Right lung (tissue), 10 donors: Measurements from ENCODE around the gene FAM156B. TPM values are rescaled to one million over a fixed set of nuclear protein-coding genes. Genes with fewer than 3 reads are reported as not detected.
"Not testable (repeated sequence)": the region's sequence is repeated elsewhere in the genome, so short reads cannot be mapped to it uniquely, and the experiment has no call there.

Experiments
- DNase-seq, 2 donors: peaks; one replicate each; pipeline ENCODE4 v3.0.0-alpha.2; 2013
- long read RNA-seq, 8 donors: transcript quantifications; one replicate each; lab custom pipeline, GENCODE V29; 2026
- polyA plus RNA-seq, 5 donors: library from polyadenylated mRNA; unstranded; fragments of 120-200 nt; gene quantifications; one replicate each; pipeline versions ENCODE4 v1.2.1 to v1.2.3, GENCODE V29; 2013; ENCODE audit warnings: inconsistent platforms in 1 of 5, low replicate concordance in 1 of 5; ENCODE audit not compliant: insufficient read length in 5 of 5, insufficient read depth in 1 of 5

The FAM156B gene
- polyA plus RNA-seq, result 10 to 100 TPM; 16.5 to 26.5 (median 23.7) TPM
- long read RNA-seq, donor 1, transcript FAM156B-201 (3 exons, 2,537 nt), result major isoform, 7 of 16 reads
- long read RNA-seq, donor 1, partial matches to known transcripts, result 5 of 16 reads
- long read RNA-seq, donor 1, other reads (novel, unspliced or antisense), result 0 of 16 reads
- long read RNA-seq, donor 2, partial matches to known transcripts, result 0 of 4 reads
- long read RNA-seq, donor 2, other reads (novel, unspliced or antisense), result 0 of 4 reads
- long read RNA-seq, donor 3, transcript FAM156B-201 (3 exons, 2,537 nt), result major isoform, 7 of 17 reads
- long read RNA-seq, donor 3, partial matches to known transcripts, result 7 of 17 reads
- long read RNA-seq, donor 3, other reads (novel, unspliced or antisense), result 0 of 17 reads
- long read RNA-seq, donor 4, transcript FAM156B-201 (3 exons, 2,537 nt), result major isoform, 5 of 17 reads
- long read RNA-seq, donor 4, partial matches to known transcripts, result 0 of 17 reads
- long read RNA-seq, donor 4, other reads (novel, unspliced or antisense), result 10 of 17 reads
- long read RNA-seq, donor 5, transcript FAM156B-201 (3 exons, 2,537 nt), result major isoform, 8 of 13 reads
- long read RNA-seq, donor 5, partial matches to known transcripts, result 5 of 13 reads
- long read RNA-seq, donor 5, other reads (novel, unspliced or antisense), result 0 of 13 reads
- long read RNA-seq, donor 6, transcript FAM156B-201 (3 exons, 2,537 nt), result major isoform, 11 of 20 reads
- long read RNA-seq, donor 6, partial matches to known transcripts, result 0 of 20 reads
- long read RNA-seq, donor 6, other reads (novel, unspliced or antisense), result 6 of 20 reads
- long read RNA-seq, donor 7, partial matches to known transcripts, result 0 of 5 reads
- long read RNA-seq, donor 7, other reads (novel, unspliced or antisense), result 0 of 5 reads
- long read RNA-seq, donor 8, partial matches to known transcripts, result 0 of 2 reads
- long read RNA-seq, donor 8, other reads (novel, unspliced or antisense), result 0 of 2 reads

DNA sequence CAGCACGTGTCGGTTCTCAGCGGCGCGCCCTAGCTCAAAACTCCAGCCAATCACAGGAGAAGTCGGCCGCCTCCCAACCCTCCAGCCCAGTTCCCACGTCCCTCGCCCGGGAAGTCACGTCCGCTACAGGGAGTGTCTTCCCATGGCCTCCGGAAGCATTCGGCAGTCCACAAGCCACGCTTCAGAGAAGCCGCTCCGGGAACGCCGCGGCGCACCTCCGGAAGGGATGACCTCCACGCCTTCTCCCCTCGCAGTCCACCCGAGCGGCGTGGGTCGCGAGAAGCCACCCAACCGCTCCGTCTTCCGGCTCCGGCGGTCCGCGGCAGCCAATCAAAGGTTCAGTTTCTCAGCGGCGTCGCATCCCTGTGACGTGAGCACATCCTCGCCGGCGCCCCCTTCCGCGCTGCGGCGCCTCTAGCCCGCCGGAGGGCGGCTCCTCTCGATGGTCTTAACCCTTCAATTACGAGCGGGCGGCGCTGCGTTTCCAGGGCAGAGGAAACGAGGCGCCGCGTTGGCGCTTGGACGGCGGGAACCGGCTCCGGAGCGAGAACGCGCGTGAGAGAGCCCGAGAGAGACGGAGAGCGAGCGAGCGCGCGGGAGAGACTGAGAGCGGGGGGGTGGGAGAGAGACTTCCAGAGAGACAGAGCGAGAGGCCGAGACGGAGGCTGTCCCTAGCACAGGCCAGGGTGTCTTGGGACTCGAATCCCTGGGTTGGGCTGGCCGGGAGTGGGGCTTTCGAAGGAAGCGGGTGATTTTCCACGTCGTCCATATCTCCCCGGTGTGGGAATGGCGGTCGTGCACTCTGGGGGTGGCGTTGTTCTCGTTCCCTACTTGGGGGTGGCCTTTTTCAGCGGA is at the start of gene FAM156B:
Gene FAM156B, plus strand, starts transcription at position 476 of the 855 bp plus-strand sequence. CDS start 9,896 bp downstream, outside the sequence.
- not testable (repeated sequence) for DNase-seq

DNA sequence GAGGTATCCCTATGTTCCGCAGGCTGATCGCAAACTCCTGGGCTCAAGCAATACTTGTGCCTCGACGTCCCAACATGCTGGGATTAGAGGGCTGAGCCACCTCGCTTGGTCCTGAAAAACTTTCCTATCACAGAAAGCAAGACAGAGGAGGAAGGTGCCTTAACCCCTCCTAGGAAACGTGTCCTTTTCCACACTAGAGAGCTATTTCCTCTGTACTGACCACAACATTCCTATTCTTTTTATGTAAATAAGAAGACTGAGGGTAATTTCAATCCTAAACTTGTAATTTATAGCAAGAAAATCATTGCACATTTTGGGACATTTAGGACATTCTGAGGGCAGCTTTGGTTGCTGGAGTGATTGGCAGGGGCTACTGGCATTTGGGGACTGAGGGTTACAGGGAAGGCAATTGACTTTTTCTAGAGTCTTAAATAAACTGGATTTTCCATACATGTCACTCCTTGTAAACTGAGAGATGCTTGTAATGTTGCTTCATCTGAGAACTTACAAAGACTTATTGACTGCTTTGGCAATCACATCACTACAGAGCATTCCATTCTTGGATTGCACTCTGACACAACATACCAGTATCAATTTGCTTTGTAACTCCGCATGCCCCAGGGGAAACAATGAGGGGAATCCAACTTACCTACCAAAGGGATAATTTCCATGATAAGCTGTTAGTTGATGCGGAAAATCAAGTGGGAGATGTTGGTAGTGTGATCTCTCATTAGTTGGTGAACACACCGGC is 44.8 kb upstream of the FAM156B start:
- DNase-seq, result no peak

GRCh38 chrX:52856991-52857525 is 40.1 kb upstream of the FAM156B start:
- not testable (repeated sequence) for DNase-seq

- no peak for DNase-seq
Observed at GRCh38 chrX:52865343-52865998, 31.7 kb upstream of the FAM156B start.

DNA sequence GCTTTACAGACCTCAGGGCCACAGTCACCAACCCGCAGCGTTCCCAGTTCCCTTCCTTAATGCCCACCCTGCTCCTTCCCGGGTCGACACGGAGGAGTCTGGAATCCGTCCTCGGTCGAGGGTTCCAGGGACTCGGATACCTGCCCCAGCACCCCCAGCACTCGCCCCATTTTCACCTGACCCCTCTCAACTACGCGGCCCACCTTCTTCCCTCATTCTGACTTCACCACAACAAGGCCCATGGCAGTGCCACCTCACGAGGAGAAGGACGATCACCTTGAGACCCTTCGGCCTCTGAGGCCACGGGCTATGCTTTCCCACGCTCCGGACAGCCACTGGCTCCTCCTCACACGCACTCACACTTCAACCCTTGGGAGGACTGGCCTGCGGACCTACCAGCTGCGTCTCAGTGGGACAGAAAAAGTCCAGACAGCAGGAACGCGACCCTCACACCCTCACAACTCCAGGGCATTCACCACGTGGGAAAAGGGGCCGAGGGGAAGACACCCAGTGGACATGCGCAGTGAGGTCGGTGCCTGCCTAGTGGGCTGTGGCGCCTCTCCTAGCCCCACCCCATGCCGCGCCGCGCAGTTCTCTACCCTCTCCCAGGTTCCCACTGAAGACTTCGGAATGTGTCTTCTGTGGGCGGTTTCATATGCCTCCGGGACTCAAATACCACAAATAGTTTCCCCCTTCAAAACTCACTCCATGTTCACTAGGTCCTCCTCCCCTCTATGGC is 29.4 kb upstream of the FAM156B start, which contains the start of gene XAGE3:
Gene XAGE3, minus strand, starts transcription at position 474 of the 739 bp plus-strand sequence. CDS start 950 bp downstream, outside the sequence.
- DNase-seq, result no peak

DNA sequence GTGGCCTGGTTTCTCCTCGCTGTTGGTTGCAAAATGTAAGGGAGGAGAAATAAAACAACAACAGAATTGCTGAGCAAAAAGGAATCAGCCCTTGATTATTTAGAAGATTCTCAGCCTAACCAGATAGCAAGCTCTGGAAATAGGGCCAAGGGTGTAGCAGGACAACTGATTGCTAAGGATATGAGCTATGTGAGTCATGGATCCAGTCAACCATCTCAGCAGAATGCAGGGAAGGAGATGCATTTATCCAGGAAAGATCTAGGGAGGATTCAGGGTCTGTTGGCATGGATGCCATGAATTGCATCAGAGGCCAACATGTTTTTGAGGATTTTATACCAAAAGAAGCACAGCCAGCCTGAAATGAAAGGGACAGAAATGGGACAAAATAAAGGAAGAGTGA is 27.1 kb upstream of the FAM156B start:
- no peak for DNase-seq

DNA sequence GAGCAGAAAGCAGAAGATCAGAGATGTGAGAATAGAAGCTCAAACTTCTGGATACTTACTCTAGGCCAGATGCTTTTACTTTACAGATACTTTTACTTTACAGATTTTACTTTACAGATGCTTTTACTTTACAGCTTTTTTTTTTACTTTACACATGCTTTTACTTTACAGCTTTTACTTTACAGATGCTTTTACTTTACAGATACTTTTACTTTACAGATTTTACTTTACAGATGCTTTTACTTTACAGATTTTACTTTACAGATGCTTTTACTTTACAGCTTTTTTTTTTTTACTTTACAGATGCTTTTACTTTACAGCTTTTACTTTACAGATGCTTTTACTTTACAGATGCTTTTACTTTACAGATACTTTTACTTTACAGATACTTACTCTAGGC is 23.3 kb upstream of the FAM156B start:
- not testable (repeated sequence) for DNase-seq

DNA sequence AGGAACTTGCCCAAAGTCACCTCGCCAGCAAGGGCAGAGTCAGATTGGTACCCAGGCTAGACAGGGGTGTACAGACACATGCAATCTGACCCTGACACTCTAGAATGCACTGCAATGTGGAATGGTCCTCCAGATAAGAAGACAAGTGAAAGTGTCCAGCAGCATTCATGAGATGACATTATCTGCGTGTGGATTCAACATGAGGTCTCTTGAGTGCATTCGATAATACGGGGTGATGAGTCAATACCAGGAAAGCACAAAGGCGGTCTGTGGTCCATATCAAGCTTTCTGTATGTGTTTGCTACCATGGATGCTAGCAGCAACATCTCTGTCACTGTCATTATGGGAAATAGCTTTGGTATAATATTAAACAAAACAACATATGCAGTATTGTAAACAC is 22.5 kb upstream of the FAM156B start:
- no peak for DNase-seq

GRCh38 chrX:52875436-52875835 is 21.7 kb upstream of the FAM156B start:
- not testable (repeated sequence) for DNase-seq

DNA sequence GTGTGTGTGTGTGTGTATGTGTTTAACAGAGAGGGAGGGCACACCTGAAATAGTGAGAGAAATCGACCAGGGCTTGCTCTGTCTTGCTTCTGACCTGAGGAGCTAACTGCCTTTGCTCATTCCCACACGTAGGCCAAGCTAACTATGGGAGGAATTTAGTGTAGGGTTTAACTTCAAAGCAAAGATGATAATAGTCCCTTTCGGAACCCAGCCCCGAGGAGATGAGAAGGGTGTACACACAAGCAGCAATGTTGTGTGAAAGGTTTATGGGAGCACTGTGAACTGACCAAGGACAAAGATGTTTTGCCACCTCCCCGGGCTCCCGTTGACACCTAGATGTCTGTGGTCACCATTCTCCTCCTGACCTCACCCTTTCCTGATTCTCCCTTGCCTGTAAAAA is 20.7 kb upstream of the FAM156B start:
- not testable (repeated sequence) for DNase-seq

- DNase-seq, result not testable (repeated sequence)
Observed at GRCh38 chrX:52887459-52887858, 9.7 kb upstream of the FAM156B start.

GRCh38 chrX:52888090-52888489 is 9.0 kb upstream of the FAM156B start:
- DNase-seq, result not testable (repeated sequence)

GRCh38 chrX:52896438-52896837 is 692 bp upstream of the FAM156B start:
- not testable (repeated sequence) for DNase-seq

DNA sequence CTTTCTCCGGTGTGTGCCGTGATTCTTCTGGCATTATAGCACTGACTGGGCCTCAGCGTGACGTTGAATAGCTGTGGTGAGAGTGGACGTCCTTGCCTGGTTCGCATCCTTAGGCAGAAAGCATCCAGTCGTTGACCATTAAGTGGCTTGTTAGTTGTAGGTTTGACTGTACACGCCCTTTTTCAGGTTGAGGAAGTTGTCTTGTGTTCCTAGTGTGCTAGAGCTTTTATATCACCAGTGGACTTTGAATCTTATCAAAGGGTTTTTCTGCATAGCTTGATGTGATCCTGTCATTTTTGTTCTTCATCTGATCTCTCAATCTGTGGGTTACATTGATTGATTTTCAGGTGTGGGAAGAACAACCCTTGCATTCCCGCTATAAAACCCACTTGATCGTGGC is 8.4 kb downstream of the FAM156B start:
- not testable (repeated sequence) for DNase-seq

DNA sequence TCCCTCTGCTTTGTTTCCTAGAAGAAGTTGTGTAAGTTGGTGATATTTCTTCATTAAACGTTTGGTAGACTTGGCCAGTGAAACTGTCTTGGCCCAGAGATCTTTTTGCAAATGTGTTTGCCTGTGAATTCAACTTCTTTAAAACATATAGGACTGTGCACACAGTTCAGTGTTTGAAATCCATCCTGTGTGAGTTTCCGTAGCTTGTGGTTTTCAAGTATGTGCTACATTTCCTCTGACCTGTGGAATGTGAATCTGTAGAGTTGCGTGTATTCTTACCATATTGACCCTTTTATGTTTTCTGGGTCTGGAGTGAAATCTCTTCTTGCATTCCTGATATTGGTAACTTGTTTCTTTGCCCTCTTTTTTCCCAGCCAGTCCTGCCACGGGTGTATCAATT is 8.9 kb downstream of the FAM156B start:
- DNase-seq, result not testable (repeated sequence)

DNA sequence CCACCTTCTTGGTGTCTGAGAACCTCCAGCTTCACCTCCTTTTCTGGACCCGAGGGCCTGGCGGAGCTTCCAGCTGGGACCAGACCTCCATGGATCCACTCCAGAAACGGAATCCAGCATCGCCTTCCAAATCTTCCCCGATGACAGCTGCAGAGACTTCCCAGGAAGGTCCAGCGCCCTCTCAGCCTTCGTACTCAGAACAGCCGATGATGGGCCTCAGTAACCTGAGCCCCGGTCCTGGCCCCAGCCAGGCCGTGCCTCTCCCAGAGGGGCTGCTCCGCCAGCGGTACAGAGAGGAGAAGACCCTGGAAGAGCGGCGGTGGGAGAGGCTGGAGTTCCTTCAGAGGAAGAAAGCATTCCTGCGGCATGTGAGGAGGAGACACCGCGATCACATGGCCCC is 10.0 kb downstream of the FAM156B start:
- DNase-seq, result not testable (repeated sequence)

DNA sequence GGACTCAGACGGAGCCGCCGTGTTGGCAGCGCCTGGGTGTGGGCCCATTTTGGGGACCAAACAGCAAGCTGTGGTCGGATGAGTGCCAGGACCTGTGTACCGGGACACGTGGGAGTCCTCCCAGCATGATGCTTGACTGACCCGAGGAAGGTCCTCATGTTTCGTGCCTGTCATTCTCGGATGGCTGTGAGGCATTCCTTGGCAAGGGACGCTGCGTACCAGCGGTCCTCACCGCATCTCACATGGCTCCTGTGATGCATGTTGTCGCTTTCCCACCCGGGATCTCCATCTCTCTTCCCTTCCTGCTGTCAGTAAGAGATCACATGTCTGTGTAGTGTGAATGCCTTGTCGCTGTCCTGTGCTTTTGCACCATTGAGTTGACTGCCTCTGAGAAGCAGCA is 10.8 kb downstream of the FAM156B start:
- DNase-seq, result not testable (repeated sequence)

- DNase-seq, result not testable (repeated sequence)
Observed at GRCh38 chrX:52909313-52909969, 12.3 kb downstream of the FAM156B start.
